HCT116 (cell line): Measurements from ENCODE around the gene COX6B2. TPM values are rescaled to one million over a fixed set of nuclear protein-coding genes. Genes with fewer than 3 reads are reported as not detected.
A peak's percentile ranks its signal among the peaks of the same experiment; 100 is the strongest.

Experiments used
- ATAC-seq: fragments of 200-7000 bp; cut with Tn5 transposase; 2 replicates; pipeline ENCODE4 v1.9.1; 2020; ENCODE audit warnings: mild to moderate bottlenecking, moderate library complexity
- BruUV-seq: library from RNA; stranded (reverse); fragments of 400-500 nt; replicated peaks from 2 replicates; lab custom pipeline; 2021; lab: Mats Ljungman, UMichigan
- CTCF ChIA-PET: fragments of 300-600 bp; sonication (Branson Sonifier 250); formaldehyde crosslinking; loops from one replicate; lab custom pipeline; 2021; ENCODE audit warnings: antibody characterized with exemption; lab: Charles Lee
- POLR2A ChIA-PET: fragments of 300-600, 350-600 bp; sonication (Branson Sonifier 250); formaldehyde crosslinking; loops from one replicate; lab custom pipeline; 2021; ENCODE audit warnings: antibody characterized with exemption; lab: Charles Lee
- RAD21 ChIA-PET, 2 experiments: fragments of 300-600 bp; sonication (Branson Sonifier 250); formaldehyde crosslinking; loops; one replicate each; lab custom pipeline; 2023; ENCODE audit warnings: low total read pairs in 2 of 2; ENCODE audit not compliant: uncharacterized antibody in 2 of 2, unreplicated experiment in 2 of 2, low non-redundant PET in 1 of 2; lab: Charles Lee
- DNase-seq: peaks from one replicate; pipeline ENCODE4 v3.0.0-alpha.2; 2010; ENCODE audit warnings: low read depth, low spot score
- H2AFZ ChIP-seq: fragments of 200-600 bp; shearing (Covaris generic), sonication (generic); 2 replicates; pipeline ENCODE4 v1.6.1; 2017; ENCODE audit warnings: low read depth, mixed run types, mixed read lengths, antibody characterized with exemption, low read length; ENCODE audit not compliant: poor library complexity, severe bottlenecking
- H3K27ac ChIP-seq: 2 replicates; pipeline ENCODE4 v1.5.1; 2012; ENCODE audit warnings: low read depth, low read length
- H3K27me3 ChIP-seq: fragments of 200-600 bp; sonication (generic); 2 replicates; pipeline ENCODE4 v1.6.1; 2016; ENCODE audit warnings: mixed run types, low read length, mixed read lengths; ENCODE audit not compliant: insufficient read depth
- H3K36me3 ChIP-seq, 2 experiments: fragments of 200-500 bp in 1 of 2; fragments of 200-600 bp in 1 of 2; sonication (Bioruptor generic) in 1 of 2; sonication (generic) in 1 of 2; 2 replicates each; pipeline versions ENCODE4 v1.5.1 to v1.6.1; 2014 to 2016; ENCODE audit warnings: low read length in 2 of 2, inconsistent platforms in 1 of 2, mixed read lengths in 1 of 2, mixed run types in 1 of 2; ENCODE audit not compliant: insufficient read depth in 2 of 2, control insufficient read depth in 1 of 2
- H3K4me1 ChIP-seq, 2 experiments: fragments of 200-600 bp in 1 of 2; sonication (generic) in 1 of 2; 2 replicates each; pipeline versions ENCODE4 v1.5.1 to v1.6.1; 2012 to 2017; ENCODE audit warnings: low read length in 2 of 2, inconsistent platforms in 1 of 2, mild to moderate bottlenecking in 1 of 2, mixed read lengths in 1 of 2, mixed run types in 1 of 2, moderate library complexity in 1 of 2; ENCODE audit not compliant: insufficient read depth in 2 of 2, control insufficient read depth in 1 of 2
- H3K4me2 ChIP-seq: fragments of 200-600 bp; sonication (generic); 2 replicates; pipeline ENCODE4 v1.6.1; 2017; ENCODE audit warnings: mixed run types, low read length, mixed read lengths
- H3K4me3 ChIP-seq, 2 experiments: fragments of 200-600 bp in 1 of 2; sonication (generic) in 1 of 2; replicated peaks in 1 of 2; 2 replicates each; pipeline ENCODE4 v1.5.1; 2011 to 2016; ENCODE audit warnings: low read length in 2 of 2, control low read depth in 1 of 2, low read depth in 1 of 2, mild to moderate bottlenecking in 1 of 2, mixed read lengths in 1 of 2, mixed run types in 1 of 2
- H3K79me2 ChIP-seq: fragments of 200-600 bp; sonication (generic); 2 replicates; pipeline ENCODE4 v1.6.1; 2017; ENCODE audit warnings: mild to moderate bottlenecking, mixed run types, low read length, moderate library complexity, mixed read lengths; ENCODE audit not compliant: insufficient read depth
- H3K9ac ChIP-seq: fragments of 200-600 bp; sonication (generic); 2 replicates; pipeline ENCODE4 v1.6.1; 2016; ENCODE audit warnings: low read length, mixed read lengths
- H3K9me2 ChIP-seq: fragments of 200-600 bp; sonication (generic), shearing (Covaris generic); 2 replicates; pipeline ENCODE4 v1.6.1; 2017; ENCODE audit warnings: mixed run types, mild to moderate bottlenecking, moderate library complexity; ENCODE audit not compliant: insufficient read depth
- H3K9me3 ChIP-seq, 2 experiments: fragments of 200-500 bp in 1 of 2; fragments of 200-600 bp in 1 of 2; sonication (Bioruptor generic) in 1 of 2; sonication (generic) in 1 of 2; 2 replicates each; pipeline ENCODE4 v1.6.1; 2014 to 2017; ENCODE audit warnings: low read length in 2 of 2, mixed read lengths in 2 of 2, inconsistent platforms in 1 of 2, low read depth in 1 of 2, mild to moderate bottlenecking in 1 of 2, mixed run types in 1 of 2, moderate library complexity in 1 of 2; ENCODE audit not compliant: control insufficient read depth in 1 of 2, insufficient read depth in 1 of 2
- H4K20me1 ChIP-seq: fragments of 200-600 bp; sonication (generic), shearing (Covaris generic); 2 replicates; pipeline ENCODE4 v1.6.1; 2017; ENCODE audit warnings: mixed run types, mild to moderate bottlenecking, moderate library complexity; ENCODE audit not compliant: insufficient read depth
- ATF3 ChIP-seq: IDR thresholded peaks from 2 replicates; pipeline ENCODE4 v1.6.1; 2012
- CBX3 ChIP-seq: IDR thresholded peaks from 2 replicates; pipeline ENCODE4 v1.6.1; 2012; ENCODE audit warnings: low read depth
- ELF1 ChIP-seq: IDR thresholded peaks from 2 replicates; pipeline ENCODE4 v1.6.1; 2012; ENCODE audit warnings: low read depth, borderline replicate concordance
- EZH2 ChIP-seq: fragments of 200-600 bp; sonication (generic); IDR thresholded peaks from 2 replicates; pipeline ENCODE4 v1.6.1; 2017; ENCODE audit warnings: antibody characterized with exemption, mixed run types
- EZH2phosphoT487 ChIP-seq: fragments of 200-600 bp; IDR thresholded peaks from 2 replicates; pipeline ENCODE4 v1.6.1; 2018; ENCODE audit warnings: antibody characterized with exemption, borderline replicate concordance
- FOSL1 ChIP-seq: IDR thresholded peaks from 2 replicates; pipeline ENCODE4 v1.6.1; 2012; ENCODE audit warnings: low read depth
- JUND ChIP-seq: IDR thresholded peaks from 2 replicates; pipeline ENCODE4 v1.6.1; 2012
- MAX ChIP-seq: IDR thresholded peaks from 2 replicates; pipeline ENCODE4 v1.6.1; 2012
- POLR2A ChIP-seq: IDR thresholded peaks from 2 replicates; pipeline ENCODE4 v1.7.0; 2011; ENCODE audit warnings: borderline replicate concordance; ENCODE audit not compliant: insufficient read depth, insufficient read length; ENCODE audit errors: extremely low read depth
- POLR2AphosphoS5 ChIP-seq: IDR thresholded peaks from 2 replicates; pipeline ENCODE4 v1.6.1; 2011; ENCODE audit warnings: mild to moderate bottlenecking, low read depth, low read length, moderate library complexity
- RAD21 ChIP-seq: IDR thresholded peaks from 2 replicates; pipeline ENCODE4 v1.6.1; 2012; ENCODE audit warnings: low read depth, mild to moderate bottlenecking
- SIN3A ChIP-seq: IDR thresholded peaks from 2 replicates; pipeline ENCODE4 v1.6.1; 2012; ENCODE audit warnings: low read depth
- SP1 ChIP-seq: IDR thresholded peaks from 2 replicates; pipeline ENCODE4 v1.6.1; 2012; ENCODE audit warnings: low read depth
- YY1 ChIP-seq: IDR thresholded peaks from 2 replicates; pipeline ENCODE4 v1.6.1; 2011; ENCODE audit warnings: low read length, low read depth, moderate library complexity, mild to moderate bottlenecking; ENCODE audit not compliant: insufficient replicate concordance; ENCODE audit errors: extremely low read depth
- ZFX ChIP-seq: fragments of 450-650 bp; IDR thresholded peaks from 2 replicates; pipeline ENCODE4 v1.6.1; 2017
- intact Hi-C: fragments of 100-400 bp; cut with micrococcal nuclease; formaldehyde crosslinking; loops from 2 replicates; pipeline ENCODE4 v1.10.0; 2022
- total RNA-seq: library from RNA; stranded (reverse); gene quantifications from one replicate; pipeline ENCODE4 v1.2.1, GENCODE V29; 2021; ENCODE audit not compliant: unreplicated experiment
- TF ChIP-seq, protein P1 (sequence below), 3 experiments: fragments of 200-600 bp in 1 of 3; sonication (generic) in 1 of 3; IDR thresholded peaks in 2 of 3; conservative IDR thresholded peaks in 1 of 3; 2 replicates each; pipeline ENCODE4 v1.5.1; 2012 to 2017; ENCODE audit warnings: low read depth in 2 of 3, low read length in 2 of 3, antibody characterized with exemption in 1 of 3, borderline replicate concordance in 1 of 3, control low read depth in 1 of 3, mild to moderate bottlenecking in 1 of 3, mixed read lengths in 1 of 3, mixed run types in 1 of 3, moderate library complexity in 1 of 3; ENCODE audit not compliant: insufficient read depth in 1 of 3

COX6B2 gene
- total RNA-seq, 1 experiment from 2014 or later, result 2.4 TPM

GRCh38 chr19:55373306-55373992 is 18.9 kb upstream of the COX6B2 start:
- Histone ChIP-seq H2AFZ (no peak overlapping the region), H3K27me3 (no peaks in the 10 kb centered on the region), H3K4me3 (no peak overlapping the region), H3K9me2 (no peaks in the 10 kb centered on the region), H3K79me2 (no peaks in the 10 kb centered on the region), H4K20me1 (no peaks in the 10 kb centered on the region), H3K4me2 (peak overlapping the region; percentile 46; the same call in 1 of the 2 replicates), H3K27ac (no peak overlapping the region; the same call in 1 of the 2 replicates)
- POLR2A ChIA-PET, result interaction anchor here (1.0 kb wide), 1 partner anchor 11 kb away, joined by 5 read pairs; the partner anchor contains the start of gene TMEM238
- DNase-seq (no peak), ATAC-seq (peak; percentile 2; the same call in 1 of the 2 replicates)
- CTCF ChIA-PET, result no interaction called here
- intact Hi-C loops, result no loop called here
- no peak for TF ChIP-seq CBX3
- TF ChIP-seq SIN3A, result no peak
- TF ChIP-seq ATF3, result no peak
- no peak for TF ChIP-seq YY1
- no peak for TF ChIP-seq EZH2phosphoT487
- no peak for TF ChIP-seq FOSL1
- no peak for TF ChIP-seq ZFX
- TF ChIP-seq EZH2, result no peak
- TF ChIP-seq RAD21, result no peak
- TF ChIP-seq ELF1, result no peak
- TF ChIP-seq, protein P1, sequence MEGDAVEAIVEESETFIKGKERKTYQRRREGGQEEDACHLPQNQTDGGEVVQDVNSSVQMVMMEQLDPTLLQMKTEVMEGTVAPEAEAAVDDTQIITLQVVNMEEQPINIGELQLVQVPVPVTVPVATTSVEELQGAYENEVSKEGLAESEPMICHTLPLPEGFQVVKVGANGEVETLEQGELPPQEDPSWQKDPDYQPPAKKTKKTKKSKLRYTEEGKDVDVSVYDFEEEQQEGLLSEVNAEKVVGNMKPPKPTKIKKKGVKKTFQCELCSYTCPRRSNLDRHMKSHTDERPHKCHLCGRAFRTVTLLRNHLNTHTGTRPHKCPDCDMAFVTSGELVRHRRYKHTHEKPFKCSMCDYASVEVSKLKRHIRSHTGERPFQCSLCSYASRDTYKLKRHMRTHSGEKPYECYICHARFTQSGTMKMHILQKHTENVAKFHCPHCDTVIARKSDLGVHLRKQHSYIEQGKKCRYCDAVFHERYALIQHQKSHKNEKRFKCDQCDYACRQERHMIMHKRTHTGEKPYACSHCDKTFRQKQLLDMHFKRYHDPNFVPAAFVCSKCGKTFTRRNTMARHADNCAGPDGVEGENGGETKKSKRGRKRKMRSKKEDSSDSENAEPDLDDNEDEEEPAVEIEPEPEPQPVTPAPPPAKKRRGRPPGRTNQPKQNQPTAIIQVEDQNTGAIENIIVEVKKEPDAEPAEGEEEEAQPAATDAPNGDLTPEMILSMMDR (IDR thresholded peaks at IDR 0.05 in 2 of 3, conservative IDR thresholded peaks at IDR 0.05 in 1 of 3; ENCODE audit: borderline replicate concordance in 1 of 3, insufficient read depth in 1 of 3, low read depth in 2 of 3, low read length in 2 of 3), result no peak
- TF ChIP-seq JUND, result no peak
- TF ChIP-seq MAX, result no peak
- TF ChIP-seq POLR2AphosphoS5, result no peak
- TF ChIP-seq POLR2A, result no peak
- no peak for TF ChIP-seq SP1
- TF ChIP-seq, all 23 proteins: peak for 0
- Histone ChIP-seq H3K36me3 (no peaks in the 10 kb centered on the region), H3K4me1 (peaks cover 25 to 60% of the 10 kb centered on the region in 2 experiments; a peak in 3 of 4 replicates), H3K9me3 (no peaks in the 10 kb centered on the region), H3K9ac (no peak overlapping the region)
- BruUV-seq, result no TSS peak
- RAD21 ChIA-PET, result no interaction called here
